MCF 10A (cell line): ENCODE measurements around the gene SNTG2. TPM values are rescaled to one million over a fixed set of nuclear protein-coding genes. Genes with fewer than 3 reads are reported as not detected.
"Not testable (repeated sequence)": the region's sequence is repeated elsewhere in the genome, so short reads cannot be mapped to it uniquely, and the experiment has no call there.

Source experiments
- BruUV-seq: library from RNA; stranded (reverse); fragments of 400-500 nt; replicated peaks from 2 replicates; lab custom pipeline; 2021; lab: Mats Ljungman, UMichigan
- CTCF ChIA-PET: fragments of 300-600 bp; sonication (Branson Sonifier 250); formaldehyde crosslinking; extraction: SDS; loops from one replicate; lab custom pipeline; 2021; ENCODE audit warnings: antibody characterized with exemption, inconsistent platforms; lab: Yijun Ruan, JAX
- POLR2A ChIA-PET: fragments of 300-600, 350-650 bp; sonication (Branson Sonifier 250); formaldehyde crosslinking; extraction: SDS; loops from one replicate; lab custom pipeline; 2020; ENCODE audit warnings: antibody characterized with exemption, inconsistent platforms; lab: Yijun Ruan, JAX
- DNase-seq: peaks from one replicate; pipeline ENCODE4 v3.0.0-alpha.2; 2018; ENCODE audit not compliant: unreplicated experiment
- H3K27ac Mint-ChIP-seq: one replicate; pipeline ENCODE4 v1.8.0; 2022; ENCODE audit warnings: mild to moderate bottlenecking, low read depth, mixed read lengths; ENCODE audit not compliant: unreplicated experiment
- H3K27me3 Mint-ChIP-seq: one replicate; pipeline ENCODE4 v1.8.0; 2022; ENCODE audit warnings: mixed read lengths; ENCODE audit not compliant: insufficient read depth, unreplicated experiment
- H3K36me3 Mint-ChIP-seq: one replicate; pipeline ENCODE4 v1.8.0; 2022; ENCODE audit warnings: mild to moderate bottlenecking, moderate library complexity, mixed read lengths; ENCODE audit not compliant: insufficient read depth, unreplicated experiment
- H3K4me1 Mint-ChIP-seq: one replicate; pipeline ENCODE4 v1.8.0; 2022; ENCODE audit warnings: mixed read lengths; ENCODE audit not compliant: insufficient read depth, unreplicated experiment
- H3K4me3 Mint-ChIP-seq: one replicate; pipeline ENCODE4 v1.8.0; 2022; ENCODE audit warnings: mild to moderate bottlenecking, moderate library complexity, mixed read lengths; ENCODE audit not compliant: unreplicated experiment
- H3K9me3 Mint-ChIP-seq: one replicate; pipeline ENCODE4 v1.8.0; 2022; ENCODE audit warnings: mixed read lengths; ENCODE audit not compliant: unreplicated experiment
- intact Hi-C: fragments of 100-400 bp; cut with micrococcal nuclease; formaldehyde crosslinking; loops from 2 replicates; pipeline ENCODE4 v1.14.1; 2022
- total RNA-seq: library from RNA; stranded (reverse); gene quantifications from 2 replicates; pipeline ENCODE4 v1.2.3, GENCODE V29; 2022
- TF ChIP-seq, protein P1 (sequence below): fragments of 200-600 bp; IDR thresholded peaks from one replicate; pipeline ENCODE4 v1.8.0; 2022; ENCODE audit warnings: antibody characterized with exemption, mild to moderate bottlenecking; ENCODE audit not compliant: unreplicated experiment

Gene SNTG2
- total RNA-seq, 1 experiment from 2014 or later: not detected

DNA sequence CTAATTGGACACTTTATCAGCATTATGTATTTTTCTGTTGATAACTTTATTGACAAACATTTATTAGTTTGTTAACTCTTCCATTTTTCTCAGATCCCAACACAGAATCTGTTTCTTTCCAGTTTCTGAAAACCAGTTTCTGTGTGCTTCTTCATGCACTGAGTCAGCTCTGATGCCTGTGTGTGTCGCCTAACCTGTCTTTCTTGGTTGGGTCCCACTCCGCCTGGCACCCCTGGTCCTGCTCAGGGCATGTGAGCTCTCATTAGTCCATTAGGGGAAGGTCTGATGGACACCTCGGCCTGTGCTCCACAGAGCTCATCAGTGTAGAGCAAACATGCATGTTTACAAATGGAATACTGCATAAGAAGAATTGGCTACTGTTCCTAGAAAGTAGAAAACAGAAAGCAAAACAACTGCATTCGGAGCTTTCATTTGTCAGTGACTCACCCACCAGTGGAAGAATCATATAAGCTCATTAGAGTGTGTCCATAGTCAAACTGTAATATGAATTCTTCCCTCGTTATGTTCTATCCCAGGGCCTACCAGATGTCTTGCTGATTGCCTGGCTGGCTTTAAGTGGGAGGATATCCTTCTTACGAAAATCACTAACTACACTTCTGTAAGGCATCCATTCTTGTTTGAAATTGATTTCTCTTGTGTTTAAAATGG is 137.7 kb downstream of the SNTG2 start:
- H3K4me3 Mint-ChIP-seq: no peak overlapping the region
- BruUV-seq: no TSS peak
- H3K9me3 Mint-ChIP-seq: peaks cover 7% of the 10 kb centered on the region
- H3K36me3 Mint-ChIP-seq: no peaks in the 10 kb centered on the region
- no peak for DNase-seq
- peaks cover 10% of the 10 kb centered on the region for H3K4me1 Mint-ChIP-seq
- no peaks in the 10 kb centered on the region for H3K27me3 Mint-ChIP-seq
- H3K27ac Mint-ChIP-seq: no peak overlapping the region
- intact Hi-C loops: no loop called here
- TF ChIP-seq, protein P1, sequence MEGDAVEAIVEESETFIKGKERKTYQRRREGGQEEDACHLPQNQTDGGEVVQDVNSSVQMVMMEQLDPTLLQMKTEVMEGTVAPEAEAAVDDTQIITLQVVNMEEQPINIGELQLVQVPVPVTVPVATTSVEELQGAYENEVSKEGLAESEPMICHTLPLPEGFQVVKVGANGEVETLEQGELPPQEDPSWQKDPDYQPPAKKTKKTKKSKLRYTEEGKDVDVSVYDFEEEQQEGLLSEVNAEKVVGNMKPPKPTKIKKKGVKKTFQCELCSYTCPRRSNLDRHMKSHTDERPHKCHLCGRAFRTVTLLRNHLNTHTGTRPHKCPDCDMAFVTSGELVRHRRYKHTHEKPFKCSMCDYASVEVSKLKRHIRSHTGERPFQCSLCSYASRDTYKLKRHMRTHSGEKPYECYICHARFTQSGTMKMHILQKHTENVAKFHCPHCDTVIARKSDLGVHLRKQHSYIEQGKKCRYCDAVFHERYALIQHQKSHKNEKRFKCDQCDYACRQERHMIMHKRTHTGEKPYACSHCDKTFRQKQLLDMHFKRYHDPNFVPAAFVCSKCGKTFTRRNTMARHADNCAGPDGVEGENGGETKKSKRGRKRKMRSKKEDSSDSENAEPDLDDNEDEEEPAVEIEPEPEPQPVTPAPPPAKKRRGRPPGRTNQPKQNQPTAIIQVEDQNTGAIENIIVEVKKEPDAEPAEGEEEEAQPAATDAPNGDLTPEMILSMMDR: no peak
- ChIA-PET CTCF (interaction anchor here (1.0 kb wide), 1 partner anchor 134 kb away, joined by 3 read pairs; no protein-coding TSS in a partner anchor), POLR2A (interaction anchor here (0.7 kb wide), 1 partner anchor 1958 kb away, joined by 3 read pairs; no protein-coding TSS in a partner anchor)

DNA sequence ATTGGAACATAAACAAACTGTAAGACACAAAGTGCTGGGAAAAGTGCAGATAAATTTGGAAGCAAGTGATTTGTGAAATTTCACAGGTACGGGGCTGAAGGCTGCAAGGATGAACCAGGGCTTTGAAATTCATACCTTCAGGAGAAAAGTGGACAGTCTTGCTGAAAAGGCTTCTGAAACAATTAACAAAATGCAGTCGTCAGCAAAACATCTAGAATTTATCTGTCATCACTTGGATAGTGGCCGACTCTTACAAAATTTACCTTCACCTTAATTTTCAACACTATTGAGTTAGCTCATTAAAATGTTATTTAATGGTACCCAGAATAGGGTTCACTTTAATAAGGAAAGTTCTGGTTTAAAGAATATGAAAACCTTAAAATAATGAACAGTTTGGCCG is 138.3 kb downstream of the SNTG2 start:
- BruUV-seq: no TSS peak
- H3K27ac Mint-ChIP-seq: no peak overlapping the region
- ChIA-PET POLR2A (no interaction called here), CTCF (interaction anchor here (1.0 kb wide), 1 partner anchor 134 kb away, joined by 3 read pairs; no protein-coding TSS in a partner anchor)
- intact Hi-C loops: no loop called here
- no peaks in the 10 kb centered on the region for H3K36me3 Mint-ChIP-seq
- H3K4me3 Mint-ChIP-seq: no peak overlapping the region
- TF ChIP-seq, protein P1: no peak
- H3K27me3 Mint-ChIP-seq: no peaks in the 10 kb centered on the region
- peaks cover 7% of the 10 kb centered on the region for H3K9me3 Mint-ChIP-seq
- H3K4me1 Mint-ChIP-seq: peaks cover 10% of the 10 kb centered on the region
- no peak for DNase-seq

DNA sequence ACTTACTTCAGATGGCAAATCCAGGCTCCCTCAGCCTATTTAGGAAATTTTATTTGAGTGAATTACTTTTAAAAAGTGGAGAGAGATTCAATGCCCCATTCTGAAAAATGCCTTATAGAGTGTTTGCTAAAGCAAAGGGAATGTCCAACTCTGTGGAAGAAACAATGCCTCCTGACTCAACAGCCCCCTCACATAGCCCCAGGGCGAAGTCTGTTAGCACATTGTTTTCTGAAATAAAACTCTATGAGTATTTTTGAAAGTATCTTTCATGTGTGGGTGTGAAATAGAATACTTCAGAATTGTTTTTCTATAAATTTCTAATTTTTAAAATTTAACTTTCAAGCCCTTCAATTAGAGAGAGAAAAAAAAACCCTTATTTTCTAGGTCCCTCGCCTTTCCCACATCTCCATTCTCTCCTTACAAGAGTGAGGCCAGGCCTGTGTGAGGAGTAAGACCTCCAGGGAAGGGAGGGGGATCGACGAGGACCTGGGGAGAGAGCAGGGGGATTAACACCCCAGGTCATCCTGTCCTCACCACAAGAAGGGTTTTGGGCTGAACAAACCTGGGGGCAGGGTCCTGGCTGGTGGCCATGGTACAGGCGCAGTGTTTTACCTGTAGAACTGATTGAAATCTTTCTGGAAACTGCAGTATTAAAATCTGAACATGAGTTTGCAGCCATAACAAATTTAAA is 141.4 kb downstream of the SNTG2 start:
- Mint-ChIP-seq H3K27me3 (no peaks in the 10 kb centered on the region), H3K27ac (peak overlapping the region; percentile 27), H3K4me1 (peaks cover 17% of the 10 kb centered on the region), H3K36me3 (no peaks in the 10 kb centered on the region), H3K9me3 (peaks cover 7% of the 10 kb centered on the region), H3K4me3 (no peak overlapping the region)
- no TSS peak for BruUV-seq
- ChIA-PET POLR2A (no interaction called here), CTCF (no interaction called here)
- peak; percentile 49 for DNase-seq
- intact Hi-C loops: no loop called here
- TF ChIP-seq, protein P1: no peak

DNA sequence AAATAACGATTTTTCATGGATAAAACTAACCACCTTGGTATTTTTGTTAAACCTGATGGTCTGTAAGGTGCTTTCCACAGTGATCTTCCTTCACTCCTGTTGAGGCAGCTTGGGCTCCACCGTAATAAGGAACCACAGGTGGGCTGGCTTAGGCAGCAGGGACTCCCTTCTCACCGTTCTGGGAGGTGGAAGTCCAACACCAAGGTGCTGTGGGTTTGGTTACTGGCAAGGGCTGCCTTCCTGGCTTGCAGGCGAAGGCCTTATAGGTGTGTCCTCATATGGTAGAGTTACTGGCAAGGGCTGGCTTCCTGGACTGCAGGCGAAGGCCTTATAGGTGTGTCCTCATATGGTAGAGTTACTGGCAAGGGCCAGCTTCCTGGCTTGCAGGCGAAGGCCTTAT is 143.0 kb downstream of the SNTG2 start:
- H3K4me3 Mint-ChIP-seq, H3K27me3 Mint-ChIP-seq, DNase-seq, BruUV-seq, H3K27ac Mint-ChIP-seq, H3K9me3 Mint-ChIP-seq, CTCF ChIA-PET, H3K36me3 Mint-ChIP-seq, POLR2A ChIA-PET, intact Hi-C loops: not testable (repeated sequence)
- H3K4me1 Mint-ChIP-seq: peaks cover 17% of the 10 kb centered on the region
